SIG-M5 treated with dmso at 0.1 percent for 504 hours (cell line): ENCODE results near the gene GOSR1.
"Not testable (repeated sequence)": the region's sequence is repeated elsewhere in the genome, so short reads cannot be mapped to it uniquely, and the experiment has no call there.

Experiments used
- DNase-seq: peaks from one replicate; lab custom pipeline; 2025; ENCODE audit not compliant: unreplicated experiment; lab: John Stamatoyannopoulos, UW

Gene GOSR1

DNA sequence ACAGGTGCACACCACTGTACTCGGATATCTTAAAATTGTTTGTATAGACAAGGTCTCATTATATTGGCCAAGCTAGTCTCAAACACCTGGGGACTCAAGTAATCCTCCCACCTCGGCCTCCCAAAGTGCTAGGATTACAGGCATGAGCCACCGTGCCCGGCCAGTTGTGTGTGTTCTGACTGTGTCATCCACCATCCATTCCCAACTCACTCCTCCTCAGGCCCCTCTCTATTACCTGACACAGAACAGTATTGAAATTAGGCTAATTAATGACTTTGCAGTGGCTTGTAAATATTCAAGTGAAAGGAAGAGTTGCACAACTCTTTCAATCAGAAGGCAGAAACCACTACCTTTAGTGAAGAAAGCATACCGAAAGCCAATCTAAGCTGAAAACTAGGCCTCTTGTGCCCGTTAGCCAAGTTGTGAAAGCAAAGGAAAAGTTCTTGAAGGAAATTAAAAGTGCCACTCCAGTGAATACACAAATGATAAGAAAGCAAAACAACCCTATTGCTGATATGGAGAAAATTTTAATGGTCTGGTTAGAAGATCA, 28.7 kb downstream of the GOSR1 start:
- no peak for DNase-seq

GRCh38 chr17:30506481-30506880, 29.3 kb downstream of the GOSR1 start:
- no peak for DNase-seq

GRCh38 chr17:30513346-30513745, 36.1 kb downstream of the GOSR1 start:
- no peak for DNase-seq

- no peak for DNase-seq
Measured at GRCh38 chr17:30514895-30515596, 37.8 kb downstream of the GOSR1 start.

DNA sequence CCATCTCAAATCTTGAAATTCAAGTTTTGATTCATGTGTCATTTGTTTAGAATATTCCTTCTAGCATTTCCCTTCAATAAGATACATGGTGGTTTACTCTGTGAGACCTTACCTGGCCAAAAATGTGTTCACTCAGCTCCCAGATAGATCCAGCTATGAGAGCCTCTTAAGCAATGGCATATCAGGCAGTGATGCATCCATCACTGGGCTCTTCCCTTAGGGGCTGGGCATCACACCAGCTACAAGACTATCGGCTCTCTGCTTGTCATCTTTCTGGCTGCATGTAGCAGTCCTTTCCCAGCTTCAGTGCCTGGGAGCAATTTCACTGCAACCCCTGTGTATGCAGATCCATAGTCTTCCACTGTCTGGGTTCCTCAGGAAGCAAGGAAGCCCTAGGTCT, 40.6 kb downstream of the GOSR1 start:
- no peak for DNase-seq

DNA sequence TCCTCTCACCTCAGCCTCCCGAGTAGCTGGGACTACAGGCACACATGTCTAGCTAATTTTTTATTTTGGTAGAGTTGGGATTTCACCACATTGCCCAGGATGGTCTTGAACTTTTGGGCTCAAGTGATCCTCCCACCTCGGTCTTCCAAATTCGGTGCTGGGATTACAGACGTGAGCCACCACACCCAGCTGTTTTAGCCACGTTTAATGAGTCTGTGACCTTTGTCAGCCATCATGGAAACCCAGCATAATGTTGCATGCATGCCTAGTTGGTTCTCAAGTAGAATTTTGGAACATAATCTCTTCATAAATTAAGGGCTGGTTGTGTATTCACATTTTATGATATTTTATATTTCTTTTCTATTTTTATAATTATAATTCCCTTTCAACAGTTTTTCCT, 42.0 kb downstream of the GOSR1 start:
- no peak for DNase-seq

DNA sequence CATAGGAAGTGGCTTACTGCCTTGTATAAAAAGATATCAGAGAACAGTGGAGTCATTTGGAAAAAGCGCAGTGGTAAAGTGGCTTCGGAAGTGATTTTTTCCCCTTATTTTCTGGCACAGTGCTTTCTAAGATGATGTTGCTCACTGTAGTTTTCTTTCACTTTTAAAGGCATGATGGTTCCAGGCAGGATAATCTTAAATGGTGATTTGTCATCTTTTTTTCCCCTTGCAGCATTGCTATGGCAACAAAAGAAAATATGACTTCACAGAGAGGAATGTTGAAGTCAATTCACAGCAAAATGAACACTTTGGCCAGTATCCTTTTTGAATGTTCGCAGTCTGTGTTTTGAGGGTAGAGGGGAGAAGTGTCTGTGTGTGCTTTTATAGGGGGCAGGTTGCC, 42.5 kb downstream of the GOSR1 start:
- DNase-seq, result no peak

DNA sequence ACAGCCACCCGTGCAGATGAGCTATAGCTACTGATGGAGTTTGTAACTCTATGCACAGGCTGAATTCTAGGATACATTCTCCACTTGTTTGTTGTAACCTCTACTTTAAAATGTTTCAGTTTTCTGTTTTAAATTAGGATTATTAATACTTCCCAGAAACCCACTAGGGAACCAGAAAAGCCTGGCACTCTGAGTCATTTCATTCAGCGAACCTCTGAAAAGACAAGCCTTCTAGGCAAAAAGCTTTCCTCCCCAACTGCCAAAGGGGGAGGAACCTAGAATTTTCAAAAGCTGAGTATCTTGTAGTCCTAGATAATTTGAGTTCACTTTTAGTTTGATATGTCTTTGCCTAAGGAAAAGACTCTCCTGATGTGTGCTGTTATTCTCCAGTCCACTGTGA, 43.2 kb downstream of the GOSR1 start:
- DNase-seq, result no peak

GRCh38 chr17:30520882-30521281, 43.7 kb downstream of the GOSR1 start:
- no peak for DNase-seq

DNA sequence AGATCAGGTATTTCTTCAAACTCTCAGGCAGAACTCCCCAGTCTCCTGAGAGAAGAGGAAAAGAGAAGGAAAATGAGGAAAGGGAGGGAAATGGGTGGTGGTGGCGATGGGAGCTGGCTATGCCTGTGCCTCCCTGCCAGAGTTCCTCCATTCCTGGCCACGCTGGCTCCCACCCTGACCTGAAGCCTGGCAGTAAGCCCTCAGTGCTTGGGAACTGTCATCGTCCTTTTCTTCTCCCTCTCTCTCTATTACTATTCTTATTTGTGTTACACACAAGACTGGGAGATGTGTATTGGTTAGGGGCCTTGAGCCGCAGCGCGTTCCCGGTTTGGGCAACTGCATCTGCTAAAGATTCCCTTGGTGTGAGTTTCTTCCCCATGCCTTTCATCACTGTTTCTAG, 44.6 kb downstream of the GOSR1 start:
- DNase-seq, result no peak

- not testable (repeated sequence) for DNase-seq
Measured at GRCh38 chr17:30523236-30523635, 46.0 kb downstream of the GOSR1 start.

DNA sequence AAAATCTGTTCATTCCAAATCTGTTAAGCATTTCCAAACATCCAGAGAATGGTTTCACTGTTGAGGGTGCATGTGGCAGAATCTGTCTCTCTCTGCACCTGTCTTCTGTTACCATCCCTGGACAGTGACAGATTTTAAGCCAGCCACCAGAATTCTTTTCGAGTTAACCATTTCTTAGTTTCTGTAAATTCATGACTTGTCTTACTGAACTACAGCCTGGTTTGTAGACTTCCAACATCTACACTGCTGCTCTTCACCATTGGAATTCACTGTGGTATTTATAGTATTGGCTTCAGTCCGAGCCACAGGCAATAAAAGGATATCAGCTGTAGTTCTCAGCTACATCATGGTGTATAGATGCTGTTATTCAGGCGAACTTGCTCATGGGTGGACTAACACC, 47.6 kb downstream of the GOSR1 start:
- no peak for DNase-seq

DNA sequence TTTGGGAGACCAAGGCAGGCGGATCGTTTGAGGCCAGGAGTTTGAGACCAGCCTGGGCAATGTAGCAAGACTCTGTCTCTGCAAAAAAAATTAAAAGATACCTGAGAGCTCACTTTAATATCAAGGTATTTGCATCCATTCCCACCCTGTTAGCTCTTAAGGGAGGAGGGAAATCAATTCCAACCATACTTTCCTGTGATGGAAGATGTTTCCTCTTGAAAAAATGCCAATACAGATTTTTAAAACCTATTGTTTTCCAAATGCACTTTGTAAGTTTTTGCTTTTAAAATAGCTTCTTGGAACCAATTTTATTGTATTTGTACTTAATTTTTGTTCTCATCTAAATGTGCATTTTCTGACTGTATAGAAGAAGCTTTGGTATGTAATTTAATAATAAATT, 49.2 kb downstream of the GOSR1 start:
- DNase-seq, result no peak

DNA sequence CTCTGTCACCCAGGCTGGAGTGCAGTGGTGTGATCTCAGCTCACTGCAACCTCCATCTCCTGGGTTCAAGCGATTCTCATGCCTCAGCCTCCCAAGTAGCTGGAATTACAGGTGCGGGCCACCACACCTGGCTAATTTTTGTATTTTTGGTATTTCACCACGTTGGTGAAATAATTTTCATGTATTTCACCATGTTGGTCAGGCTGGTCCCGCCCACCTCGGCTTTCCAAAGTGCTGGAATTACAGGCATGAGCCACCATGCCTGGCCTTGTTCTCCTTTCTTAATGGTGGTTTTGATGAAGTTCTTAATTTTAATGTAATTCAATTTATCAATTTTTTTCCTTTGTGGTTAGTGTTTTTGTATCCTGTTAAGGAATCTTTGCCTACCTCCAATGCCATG, 51.5 kb downstream of the GOSR1 start:
- DNase-seq, result not testable (repeated sequence)

DNA sequence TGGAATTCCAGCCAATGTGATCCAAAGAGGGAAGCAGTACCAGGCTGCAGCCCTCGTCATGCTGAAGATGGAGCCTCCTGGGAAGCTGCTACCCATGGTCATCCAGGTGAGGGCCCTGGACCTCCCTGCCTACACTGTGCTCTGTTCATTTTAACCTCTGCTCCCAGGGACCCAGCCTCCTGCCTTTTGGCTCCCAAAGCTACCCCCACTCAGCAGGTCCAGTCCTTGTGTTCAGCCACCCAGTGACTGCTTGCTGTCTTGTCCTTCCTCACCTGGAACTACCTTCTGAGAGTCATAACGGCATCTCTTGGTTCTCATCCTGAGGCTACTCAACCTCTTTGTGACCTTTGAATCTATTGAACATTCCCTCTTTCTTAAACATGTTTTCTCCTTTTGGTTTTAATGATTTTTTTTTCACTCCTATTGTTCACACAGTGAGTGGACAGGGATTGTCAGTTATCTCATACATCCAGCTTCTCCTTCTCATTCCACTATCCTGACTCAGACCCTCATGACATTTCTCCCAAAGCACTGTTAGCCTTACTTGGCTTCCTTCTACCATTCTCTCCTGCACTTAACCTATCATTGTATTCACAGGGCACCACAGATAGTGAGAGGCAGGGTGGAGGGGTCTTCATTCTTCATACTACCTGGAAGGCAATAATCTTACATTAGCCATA, 53.3 kb downstream of the GOSR1 start:
- no peak for DNase-seq

DNA sequence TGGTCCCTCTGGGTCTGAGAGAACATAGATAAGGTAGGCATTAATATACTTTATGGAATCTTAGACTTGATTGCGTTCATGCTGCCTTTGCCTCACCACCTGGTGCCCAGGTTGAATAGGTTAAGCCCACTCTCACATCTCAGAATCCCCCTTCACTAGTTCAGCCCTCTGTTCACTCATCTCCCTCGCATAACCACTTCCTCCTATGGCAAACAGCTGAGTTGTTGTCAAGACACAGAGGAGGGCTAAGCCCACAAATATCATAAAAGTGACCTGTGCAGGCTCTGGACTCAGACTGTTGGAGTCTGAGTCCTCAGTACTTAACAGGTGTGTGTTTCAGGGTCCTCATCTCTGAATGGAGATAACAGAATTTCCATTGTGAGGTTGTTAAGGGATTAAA, 55.7 kb downstream of the GOSR1 start:
- no peak for DNase-seq

DNA sequence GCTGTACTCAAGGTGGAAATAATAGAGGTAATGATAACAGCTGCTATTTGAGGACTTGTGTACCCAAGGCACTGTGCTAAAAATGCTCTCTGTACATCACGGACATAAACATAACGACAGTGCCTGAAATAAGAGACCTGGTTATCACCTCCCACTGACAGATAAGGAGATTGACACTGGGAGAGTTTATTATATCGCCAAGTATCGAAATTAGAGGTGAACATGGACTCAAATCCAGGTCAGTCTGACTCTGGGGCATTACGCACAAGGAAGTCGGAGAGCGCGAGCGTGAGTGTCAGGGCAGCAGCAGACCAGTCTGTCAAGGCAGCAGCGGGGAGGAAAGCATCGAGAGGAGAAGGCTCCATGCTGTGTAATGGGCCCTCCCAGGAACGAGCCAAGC, 57.1 kb downstream of the GOSR1 start:
- DNase-seq, result no peak

DNA sequence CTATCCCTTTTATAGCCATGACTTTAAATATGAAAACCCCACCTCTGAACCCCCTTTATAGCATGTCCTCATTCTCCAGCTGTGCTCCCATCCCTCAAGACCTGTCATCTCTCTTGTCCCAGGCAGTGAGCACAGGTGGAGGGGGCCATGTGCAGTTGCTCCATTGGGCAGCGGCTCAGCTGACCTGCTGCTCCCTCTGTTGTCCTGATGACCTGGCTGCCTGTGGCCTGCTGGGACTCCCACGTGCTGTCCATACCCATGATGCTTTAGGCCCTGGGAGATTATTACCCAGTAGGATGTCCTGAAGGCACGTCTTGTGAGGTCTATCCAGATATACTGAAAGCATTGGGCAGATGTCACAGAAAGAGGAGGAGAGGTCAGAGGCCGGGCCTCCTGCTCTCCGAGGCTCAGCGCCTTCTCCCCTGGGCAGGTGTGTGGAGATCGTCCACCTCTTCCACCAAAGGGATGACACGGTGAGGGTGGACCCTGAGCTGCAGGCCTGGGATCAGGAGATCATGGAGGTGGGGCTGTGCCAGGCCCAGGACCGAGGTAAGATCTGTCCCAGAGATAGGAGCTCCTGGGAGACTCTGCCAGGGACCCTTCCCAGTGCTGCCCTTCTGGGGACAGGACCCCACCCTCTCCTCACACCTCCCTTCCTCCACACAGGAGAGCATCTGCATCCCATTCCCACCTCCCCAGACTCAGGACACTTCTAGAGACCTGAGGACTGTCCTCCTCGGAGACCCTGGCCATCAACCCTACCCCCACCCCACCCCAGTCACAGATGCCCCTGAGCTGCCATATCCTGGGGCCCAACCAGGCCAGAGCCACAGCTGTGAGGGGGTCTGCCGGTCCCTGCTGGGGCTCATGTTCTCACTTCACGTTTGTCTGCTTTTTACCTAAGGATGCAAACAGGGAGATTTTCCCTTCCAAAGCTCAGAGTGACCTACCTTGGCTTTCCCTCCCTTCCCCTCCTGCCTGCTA, 58.0 kb downstream of the GOSR1 start:
- DNase-seq, result no peak

GRCh38 chr17:30536846-30537245, 59.6 kb downstream of the GOSR1 start:
- not testable (repeated sequence) for DNase-seq

DNA sequence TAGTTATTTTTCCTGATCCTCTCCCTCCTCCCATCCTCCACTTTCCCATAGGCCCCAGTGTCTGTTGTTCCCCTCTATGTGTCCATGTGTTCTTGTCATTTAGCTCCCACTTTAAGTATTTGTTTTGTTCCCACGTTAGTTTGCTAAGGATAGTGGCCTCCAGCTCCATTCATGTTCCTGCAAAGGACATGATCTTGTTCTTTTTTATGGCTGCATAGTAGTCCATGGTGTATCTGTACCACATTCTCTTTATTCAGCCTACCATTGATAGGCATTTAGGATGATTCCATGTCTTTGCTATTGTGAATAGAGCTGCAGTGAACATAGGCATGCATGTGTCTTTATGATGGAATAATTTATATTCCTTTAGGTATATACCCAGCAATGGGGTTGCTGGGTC, 60.5 kb downstream of the GOSR1 start:
- not testable (repeated sequence) for DNase-seq

GRCh38 chr17:30541802-30542201, 64.6 kb downstream of the GOSR1 start:
- no peak for DNase-seq
